Omental fat pad (tissue), 4 donors: Measurements from ENCODE around the gene SULT2B1. TPM values are rescaled to one million over a fixed set of nuclear protein-coding genes. Genes with fewer than 3 reads are reported as not detected.

Experiments
- ATAC-seq: fragments of 150-250 bp; one replicate; pipeline ENCODE4 v1.9.1; 2016; ENCODE audit warnings: mild to moderate bottlenecking, moderate library complexity; ENCODE audit not compliant: low FRiP score
- DNase-seq: peaks from one replicate; pipeline ENCODE4 v3.0.0-alpha.2; 2019; ENCODE audit warnings: low spot score
- total RNA-seq, 4 donors: library from RNA; depleted of rRNA; stranded (reverse); fragments of >200 nt; gene quantifications; one replicate each; pipeline ENCODE4 v1.1.0, GENCODE V29; 2016
- TF ChIP-seq, protein P1 (sequence below), 3 donors: fragments of 450-650 bp; IDR thresholded peaks; one replicate each; pipeline ENCODE4 v1.5.1; 2016 to 2017; ENCODE audit warnings: antibody characterized with exemption in 3 of 3, mild to moderate bottlenecking in 3 of 3, moderate library complexity in 2 of 3

SULT2B1 gene
- total RNA-seq, 4 donors from 2014 or later, result not detected

GRCh38 chr19:48632692-48633147 lies 80.7 kb downstream of the SULT2B1 start:
- TF ChIP-seq, protein P1, sequence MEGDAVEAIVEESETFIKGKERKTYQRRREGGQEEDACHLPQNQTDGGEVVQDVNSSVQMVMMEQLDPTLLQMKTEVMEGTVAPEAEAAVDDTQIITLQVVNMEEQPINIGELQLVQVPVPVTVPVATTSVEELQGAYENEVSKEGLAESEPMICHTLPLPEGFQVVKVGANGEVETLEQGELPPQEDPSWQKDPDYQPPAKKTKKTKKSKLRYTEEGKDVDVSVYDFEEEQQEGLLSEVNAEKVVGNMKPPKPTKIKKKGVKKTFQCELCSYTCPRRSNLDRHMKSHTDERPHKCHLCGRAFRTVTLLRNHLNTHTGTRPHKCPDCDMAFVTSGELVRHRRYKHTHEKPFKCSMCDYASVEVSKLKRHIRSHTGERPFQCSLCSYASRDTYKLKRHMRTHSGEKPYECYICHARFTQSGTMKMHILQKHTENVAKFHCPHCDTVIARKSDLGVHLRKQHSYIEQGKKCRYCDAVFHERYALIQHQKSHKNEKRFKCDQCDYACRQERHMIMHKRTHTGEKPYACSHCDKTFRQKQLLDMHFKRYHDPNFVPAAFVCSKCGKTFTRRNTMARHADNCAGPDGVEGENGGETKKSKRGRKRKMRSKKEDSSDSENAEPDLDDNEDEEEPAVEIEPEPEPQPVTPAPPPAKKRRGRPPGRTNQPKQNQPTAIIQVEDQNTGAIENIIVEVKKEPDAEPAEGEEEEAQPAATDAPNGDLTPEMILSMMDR (IDR thresholded peaks at IDR 0.05), result no peak
- DNase-seq, result no peak
- ATAC-seq, result no peak

GRCh38 chr19:48633148-48634035 lies 81.4 kb downstream of the SULT2B1 start:
- ATAC-seq (no peak), DNase-seq (no peak)
- TF ChIP-seq, protein P1 (IDR thresholded peaks at IDR 0.05), result no peak

GRCh38 chr19:48634036-48634342 lies 82.0 kb downstream of the SULT2B1 start:
- TF ChIP-seq, protein P1 (IDR thresholded peaks at IDR 0.05), result no peak
- DNase-seq (no peak), ATAC-seq (no peak)

DNA sequence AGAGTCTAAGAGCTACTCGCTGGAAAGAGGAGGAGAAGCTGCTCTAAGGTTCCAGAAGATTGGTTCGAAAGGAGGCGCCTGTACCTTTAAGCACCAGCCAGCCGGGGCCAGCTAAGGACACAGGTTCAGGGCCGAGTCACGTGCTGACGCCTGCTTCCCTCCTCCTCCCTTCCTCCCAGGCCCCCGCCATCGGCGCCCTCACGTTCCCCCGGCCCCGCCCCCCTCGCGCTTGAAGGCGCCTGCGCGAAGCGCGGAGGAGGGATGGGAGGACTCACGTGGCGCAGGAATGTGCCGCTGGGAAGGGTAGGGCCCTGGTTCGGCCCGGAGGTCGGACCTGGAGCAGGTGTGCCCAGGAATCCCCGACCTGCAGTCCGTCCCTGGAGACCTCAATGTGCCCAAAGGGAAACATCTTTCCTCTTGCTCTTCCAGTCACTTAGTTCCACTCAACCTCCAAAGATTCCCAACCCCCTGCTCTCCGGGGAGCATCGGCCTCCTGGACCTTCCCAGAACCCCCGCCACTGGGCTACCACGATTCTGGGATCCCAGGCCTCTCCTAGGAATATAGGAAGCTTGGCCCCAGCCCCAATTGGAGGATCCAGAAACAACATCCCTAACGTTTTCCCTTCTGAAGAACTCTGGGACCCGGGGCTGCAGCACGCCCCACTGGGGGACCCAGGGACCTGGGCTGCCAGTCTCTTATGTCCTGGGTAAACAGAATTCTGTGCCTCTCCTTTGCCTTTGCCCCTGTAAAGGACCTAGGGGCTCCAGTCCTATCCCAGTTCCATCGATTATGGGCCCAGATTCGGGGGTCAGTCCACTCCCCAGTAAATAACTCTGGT lies 82.7 kb downstream of the SULT2B1 start:
- TF ChIP-seq, protein P1 (IDR thresholded peaks at IDR 0.05), result no peak
- peak; percentile 88 for DNase-seq
- peak; percentile 13 for ATAC-seq

GRCh38 chr19:48635263-48635965 lies 83.4 kb downstream of the SULT2B1 start:
- DNase-seq (no peak), ATAC-seq (peak; percentile 3)
- TF ChIP-seq, protein P1 (IDR thresholded peaks at IDR 0.05), result no peak

DNA sequence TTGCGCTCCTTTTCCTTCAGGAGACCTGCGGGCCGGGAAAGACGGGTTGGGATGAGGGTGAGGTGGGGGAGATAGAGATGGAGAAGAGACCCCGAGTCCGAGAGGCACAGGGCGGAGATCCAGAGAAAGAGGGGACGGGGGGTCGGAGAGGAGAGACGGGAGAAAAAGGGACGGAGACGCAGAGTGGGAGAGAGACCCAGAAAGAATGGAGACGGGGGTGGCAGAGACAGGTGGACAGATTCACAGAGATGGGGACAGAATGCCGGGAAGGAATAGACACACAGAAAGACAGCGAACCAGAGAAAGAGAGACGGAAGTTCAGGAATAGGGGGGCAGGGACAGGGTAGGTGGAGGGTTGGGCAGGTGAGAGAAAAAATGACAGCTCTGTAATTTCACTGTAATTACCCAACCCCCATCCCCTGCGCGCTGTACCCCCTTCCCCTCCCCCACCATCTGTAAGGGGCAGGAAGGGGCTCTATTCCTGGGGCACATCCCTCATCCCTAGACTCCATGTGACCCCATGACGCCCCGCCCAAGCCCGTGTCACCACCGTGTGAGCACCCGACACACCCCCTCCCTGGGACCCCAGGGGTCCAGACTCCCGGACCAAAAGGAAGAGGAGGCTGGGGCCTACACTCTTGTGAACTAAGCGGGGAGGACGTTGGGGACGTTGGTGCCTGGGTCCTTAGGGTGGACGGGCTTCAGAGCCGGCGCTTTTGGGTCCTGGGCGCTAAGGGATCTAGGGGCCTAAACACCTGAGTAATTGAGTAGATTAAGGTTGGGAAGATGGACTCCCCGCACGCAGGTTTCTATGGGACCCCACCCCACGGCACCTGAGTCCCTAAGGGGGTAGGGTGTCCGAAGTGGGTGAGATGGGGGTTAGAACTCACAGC lies 84.2 kb downstream of the SULT2B1 start:
- DNase-seq (no peak), ATAC-seq (no peak)
- TF ChIP-seq, protein P1 (IDR thresholded peaks at IDR 0.05), result no peak
